ENCODE results near the gene TBXAS1. TPM values are rescaled to one million over a fixed set of nuclear protein-coding genes. Genes with fewer than 3 reads are reported as not detected.
"Not testable (repeated sequence)": the region's sequence is repeated elsewhere in the genome, so short reads cannot be mapped to it uniquely, and the experiment has no call there.

Gene TBXAS1
- total RNA-seq, 1 donor from 2014 or later = 9.9 TPM

DNA sequence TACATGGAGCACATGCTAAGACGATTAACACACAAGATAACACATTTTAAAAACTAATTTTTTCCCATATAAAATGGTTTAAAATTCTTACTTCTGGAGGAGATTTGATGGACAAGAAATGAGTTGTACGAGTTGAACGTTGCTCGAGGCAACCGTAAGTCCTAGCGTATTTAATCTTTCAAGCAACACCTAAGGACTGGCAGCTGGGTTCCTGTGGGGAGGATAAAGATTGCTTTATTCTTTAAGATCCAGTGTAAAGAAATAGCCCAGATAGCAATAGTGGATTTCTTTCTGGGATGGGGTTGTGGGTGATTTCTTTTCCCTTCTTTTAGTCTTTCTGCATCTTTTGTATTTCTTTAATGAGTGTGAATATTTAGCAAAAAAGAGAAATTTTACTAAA lies 9.8 kb downstream of the TBXAS1 start:
- H3K36me3 ChIP-seq (ENCODE audit: control insufficient read depth in 3 of 3, insufficient read depth in 3 of 3, low read length in 3 of 3) = no peaks in the 10 kb centered on the region
- peaks cover 0 to 3% (median 0%) of the 10 kb centered on the region in 3 donors for H3K9me3 ChIP-seq (ENCODE audit: control insufficient read depth in 3 of 3, low read length in 3 of 3)
- H3K27me3 ChIP-seq (ENCODE audit: control insufficient read depth in 3 of 3, insufficient read depth in 3 of 3, low read length in 3 of 3) = no peaks in the 10 kb centered on the region
- H3K27ac ChIP-seq (ENCODE audit: low read depth, low read length) = no peak overlapping the region
- H3K4me3 ChIP-seq (ENCODE audit: low read length in 3 of 3) = no peak overlapping the region
- no peak overlapping the region for H3K9ac ChIP-seq (ENCODE audit: low read depth in 1 of 3, low read length in 3 of 3)
- no peaks in the 10 kb centered on the region for H3K4me1 ChIP-seq (ENCODE audit: control insufficient read depth in 3 of 3, insufficient read depth in 3 of 3, low read length in 3 of 3)

DNA sequence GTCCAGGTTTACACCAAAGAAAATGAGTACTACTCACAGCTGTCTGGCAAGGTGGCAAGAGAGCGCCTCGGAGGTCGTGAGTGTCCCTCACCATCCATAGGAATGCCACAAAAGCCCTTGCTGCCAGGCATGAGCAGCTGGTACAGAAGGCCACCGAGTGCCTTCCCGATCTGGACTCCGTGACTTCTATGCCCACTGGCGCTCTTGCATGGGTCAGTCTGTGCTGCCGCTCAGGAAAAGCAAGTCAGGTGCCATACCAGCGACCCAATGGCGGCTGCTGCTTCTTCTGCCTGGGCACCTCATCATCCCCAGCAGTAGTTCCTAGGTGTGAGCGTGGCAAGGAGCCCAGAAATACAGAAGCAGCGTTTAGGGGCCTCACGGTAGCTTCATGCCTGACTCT lies 11.7 kb downstream of the TBXAS1 start:
- H3K9ac ChIP-seq (ENCODE audit: low read depth in 1 of 3, low read length in 3 of 3) = no peak overlapping the region
- H3K4me3 ChIP-seq (ENCODE audit: low read length in 3 of 3) = no peak overlapping the region
- H3K4me1 ChIP-seq (ENCODE audit: control insufficient read depth in 3 of 3, insufficient read depth in 3 of 3, low read length in 3 of 3) = no peaks in the 10 kb centered on the region
- no peaks in the 10 kb centered on the region for H3K36me3 ChIP-seq (ENCODE audit: control insufficient read depth in 3 of 3, insufficient read depth in 3 of 3, low read length in 3 of 3)
- H3K27ac ChIP-seq (ENCODE audit: low read depth, low read length) = no peak overlapping the region
- peaks cover 0 to 3% (median 0%) of the 10 kb centered on the region in 3 donors for H3K9me3 ChIP-seq (ENCODE audit: control insufficient read depth in 3 of 3, low read length in 3 of 3)
- H3K27me3 ChIP-seq (ENCODE audit: control insufficient read depth in 3 of 3, insufficient read depth in 3 of 3, low read length in 3 of 3) = no peaks in the 10 kb centered on the region

DNA sequence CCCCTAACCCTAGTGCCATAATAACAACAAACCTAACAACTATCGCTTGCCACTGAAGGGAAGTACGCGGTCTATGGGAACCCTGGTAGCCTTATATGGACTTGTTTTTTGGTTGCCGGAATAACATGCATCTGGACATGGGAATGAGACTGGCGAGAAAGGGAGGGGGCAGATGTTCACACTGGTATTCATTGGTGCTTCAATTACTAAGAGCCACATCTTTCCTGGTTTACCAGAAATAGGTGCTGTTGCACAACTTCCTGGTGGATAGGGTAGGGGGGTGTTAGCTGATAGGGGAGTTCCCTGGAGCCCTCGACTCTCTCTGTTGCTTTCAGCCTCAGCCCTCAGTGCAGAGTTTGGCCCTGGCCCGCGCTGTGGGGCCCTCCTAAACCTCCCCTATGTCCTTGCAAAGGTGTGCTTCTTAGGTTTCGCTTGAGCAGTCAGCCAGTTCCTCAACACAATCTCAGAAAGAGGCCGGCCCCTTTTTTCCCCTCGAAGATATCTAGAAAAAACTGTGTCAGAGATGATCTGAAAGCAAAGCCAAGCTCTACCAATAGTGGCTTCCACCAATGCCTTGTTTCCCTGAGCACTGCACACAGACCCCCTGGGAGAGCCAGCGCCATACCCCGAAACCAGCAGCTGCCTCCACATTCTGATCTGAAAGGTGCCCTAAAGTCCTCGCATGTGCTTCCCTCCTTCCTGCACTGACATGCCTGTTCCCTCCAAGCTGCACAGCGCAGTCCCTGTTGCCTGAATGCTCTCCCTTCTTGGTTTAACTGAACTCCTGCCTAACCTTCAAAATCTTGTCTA lies 13.5 kb downstream of the TBXAS1 start:
- H3K4me1 ChIP-seq (ENCODE audit: control insufficient read depth in 3 of 3, insufficient read depth in 3 of 3, low read length in 3 of 3) = no peaks in the 10 kb centered on the region
- no peak overlapping the region for H3K9ac ChIP-seq (ENCODE audit: low read depth in 1 of 3, low read length in 3 of 3)
- H3K9me3 ChIP-seq (ENCODE audit: control insufficient read depth in 3 of 3, low read length in 3 of 3) = no peaks in the 10 kb centered on the region
- peaks cover 0 to 3% (median 0%) of the 10 kb centered on the region in 3 donors for H3K27me3 ChIP-seq (ENCODE audit: control insufficient read depth in 3 of 3, insufficient read depth in 3 of 3, low read length in 3 of 3)
- H3K36me3 ChIP-seq (ENCODE audit: control insufficient read depth in 3 of 3, insufficient read depth in 3 of 3, low read length in 3 of 3) = no peaks in the 10 kb centered on the region
- no peak overlapping the region for H3K27ac ChIP-seq (ENCODE audit: low read depth, low read length)
- H3K4me3 ChIP-seq (ENCODE audit: low read length in 3 of 3) = no peak overlapping the region

DNA sequence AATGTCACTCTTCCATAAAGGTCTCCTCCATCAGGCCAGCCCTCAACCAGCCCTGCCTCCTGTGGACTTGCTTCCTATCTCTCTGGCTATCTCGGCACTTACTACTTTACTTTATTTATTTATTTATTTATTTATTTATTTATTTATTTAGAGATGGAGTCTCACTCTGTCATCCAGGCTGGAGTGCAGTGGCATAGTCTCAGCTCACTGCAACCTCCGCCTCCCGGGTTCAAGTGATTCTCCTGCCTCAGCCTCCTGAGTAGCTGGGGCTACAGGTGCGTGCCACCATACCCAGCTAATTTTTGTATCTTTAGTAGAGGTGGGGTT lies 14.1 kb downstream of the TBXAS1 start:
- not testable (repeated sequence) for H3K4me3 ChIP-seq (ENCODE audit: low read length in 3 of 3); H3K27me3 ChIP-seq (ENCODE audit: control insufficient read depth in 3 of 3, insufficient read depth in 3 of 3, low read length in 3 of 3); H3K4me1 ChIP-seq (ENCODE audit: control insufficient read depth in 3 of 3, insufficient read depth in 3 of 3, low read length in 3 of 3); H3K9me3 ChIP-seq (ENCODE audit: control insufficient read depth in 3 of 3, low read length in 3 of 3); H3K36me3 ChIP-seq (ENCODE audit: control insufficient read depth in 3 of 3, insufficient read depth in 3 of 3, low read length in 3 of 3); H3K27ac ChIP-seq (ENCODE audit: low read depth, low read length); H3K9ac ChIP-seq (ENCODE audit: low read depth in 1 of 3, low read length in 3 of 3)

DNA sequence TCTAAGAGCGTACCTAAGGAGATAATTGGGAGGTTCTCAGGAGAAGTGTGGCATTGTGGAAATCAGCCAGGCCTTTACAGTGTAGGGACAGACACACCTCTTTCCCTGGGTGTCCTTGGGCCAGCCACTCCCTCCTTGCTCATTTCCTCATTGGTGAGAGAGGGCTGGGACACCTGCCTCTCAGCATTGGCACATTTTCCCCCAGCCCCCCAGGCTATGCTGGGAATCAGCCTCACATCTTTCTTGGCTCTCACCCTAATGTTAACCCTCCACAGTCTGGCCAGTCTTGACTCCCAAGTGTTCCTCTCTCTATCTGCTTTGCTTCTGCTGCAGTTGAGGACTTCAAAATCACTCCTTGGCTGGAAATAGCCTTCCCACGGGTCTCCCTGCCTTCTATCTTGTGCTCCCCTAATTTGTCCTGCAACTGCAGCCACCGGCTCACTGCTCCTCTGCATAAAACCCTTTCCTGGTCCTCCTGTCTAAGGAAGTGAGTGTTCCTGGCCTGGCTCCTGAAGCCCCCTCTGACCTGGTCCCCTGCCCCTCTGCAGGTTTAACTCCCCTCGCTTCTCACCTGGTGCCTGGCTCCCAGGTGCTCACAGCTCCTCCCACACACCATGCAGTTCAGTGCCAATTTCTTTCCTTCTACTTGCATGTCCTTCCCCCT lies 15.8 kb downstream of the TBXAS1 start:
- H3K4me1 ChIP-seq (ENCODE audit: control insufficient read depth in 3 of 3, insufficient read depth in 3 of 3, low read length in 3 of 3) = no peaks in the 10 kb centered on the region
- no peak overlapping the region for H3K4me3 ChIP-seq (ENCODE audit: low read length in 3 of 3)
- no peak overlapping the region for H3K9ac ChIP-seq (ENCODE audit: low read depth in 1 of 3, low read length in 3 of 3)
- H3K27ac ChIP-seq (ENCODE audit: low read depth, low read length) = no peak overlapping the region
- H3K9me3 ChIP-seq (ENCODE audit: control insufficient read depth in 3 of 3, low read length in 3 of 3) = no peaks in the 10 kb centered on the region
- H3K36me3 ChIP-seq (ENCODE audit: control insufficient read depth in 3 of 3, insufficient read depth in 3 of 3, low read length in 3 of 3) = no peaks in the 10 kb centered on the region
- H3K27me3 ChIP-seq (ENCODE audit: control insufficient read depth in 3 of 3, insufficient read depth in 3 of 3, low read length in 3 of 3) = peaks cover 0 to 3% (median 0%) of the 10 kb centered on the region in 3 donors

DNA sequence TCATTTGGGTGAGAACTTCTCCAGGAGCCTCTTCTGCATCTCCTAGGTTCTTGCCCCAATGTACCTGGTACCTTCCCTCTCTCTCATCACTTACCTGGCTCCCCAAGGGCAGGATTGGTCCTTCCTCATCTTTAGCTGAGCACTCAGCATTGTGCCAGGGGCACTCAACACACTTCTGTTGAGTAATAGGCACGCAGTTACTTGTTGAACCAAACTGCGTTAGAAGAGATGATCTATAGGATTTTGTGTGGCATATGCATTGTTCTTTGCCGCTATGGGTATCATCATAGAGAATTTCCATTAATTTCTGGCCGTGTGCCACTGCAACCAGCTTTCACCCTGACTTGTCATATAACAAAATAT lies 16.4 kb downstream of the TBXAS1 start:
- Histone ChIP-seq H3K36me3 (ENCODE audit: control insufficient read depth in 3 of 3, insufficient read depth in 3 of 3, low read length in 3 of 3) (no peaks in the 10 kb centered on the region), H3K9ac (ENCODE audit: low read depth in 1 of 3, low read length in 3 of 3) (no peak overlapping the region), H3K4me3 (ENCODE audit: low read length in 3 of 3) (no peak overlapping the region), H3K4me1 (ENCODE audit: control insufficient read depth in 3 of 3, insufficient read depth in 3 of 3, low read length in 3 of 3) (no peaks in the 10 kb centered on the region), H3K27me3 (ENCODE audit: control insufficient read depth in 3 of 3, insufficient read depth in 3 of 3, low read length in 3 of 3) (peaks cover 0 to 3% (median 0%) of the 10 kb centered on the region in 3 donors), H3K9me3 (ENCODE audit: control insufficient read depth in 3 of 3, low read length in 3 of 3) (no peaks in the 10 kb centered on the region), H3K27ac (ENCODE audit: low read depth, low read length) (no peak overlapping the region)

DNA sequence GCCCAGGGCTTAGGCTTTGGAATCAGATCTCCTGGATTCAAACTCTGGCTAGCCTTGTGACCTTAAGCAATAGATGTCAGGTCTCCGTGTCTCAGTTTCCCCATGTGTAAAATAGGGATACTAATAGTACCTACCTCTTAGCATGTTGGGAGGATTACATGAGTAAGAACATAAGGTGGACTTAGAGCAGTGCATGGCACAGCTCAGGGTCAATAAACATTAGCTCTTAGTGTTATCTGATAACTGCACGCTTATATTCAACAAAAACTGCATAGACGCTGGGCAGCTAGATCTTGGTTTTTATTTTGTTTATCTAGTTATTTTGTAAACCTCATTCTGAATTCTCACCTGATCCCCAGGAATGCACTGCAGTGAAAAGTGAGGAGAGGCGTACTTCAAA lies 17.2 kb downstream of the TBXAS1 start:
- H3K27ac ChIP-seq (ENCODE audit: low read depth, low read length) = no peak overlapping the region
- H3K4me1 ChIP-seq (ENCODE audit: control insufficient read depth in 3 of 3, insufficient read depth in 3 of 3, low read length in 3 of 3) = no peaks in the 10 kb centered on the region
- H3K9me3 ChIP-seq (ENCODE audit: control insufficient read depth in 3 of 3, low read length in 3 of 3) = no peaks in the 10 kb centered on the region
- H3K36me3 ChIP-seq (ENCODE audit: control insufficient read depth in 3 of 3, insufficient read depth in 3 of 3, low read length in 3 of 3) = no peaks in the 10 kb centered on the region
- no peak overlapping the region for H3K4me3 ChIP-seq (ENCODE audit: low read length in 3 of 3)
- H3K9ac ChIP-seq (ENCODE audit: low read depth in 1 of 3, low read length in 3 of 3) = no peak overlapping the region
- peaks cover 0 to 3% (median 0%) of the 10 kb centered on the region in 3 donors for H3K27me3 ChIP-seq (ENCODE audit: control insufficient read depth in 3 of 3, insufficient read depth in 3 of 3, low read length in 3 of 3)

DNA sequence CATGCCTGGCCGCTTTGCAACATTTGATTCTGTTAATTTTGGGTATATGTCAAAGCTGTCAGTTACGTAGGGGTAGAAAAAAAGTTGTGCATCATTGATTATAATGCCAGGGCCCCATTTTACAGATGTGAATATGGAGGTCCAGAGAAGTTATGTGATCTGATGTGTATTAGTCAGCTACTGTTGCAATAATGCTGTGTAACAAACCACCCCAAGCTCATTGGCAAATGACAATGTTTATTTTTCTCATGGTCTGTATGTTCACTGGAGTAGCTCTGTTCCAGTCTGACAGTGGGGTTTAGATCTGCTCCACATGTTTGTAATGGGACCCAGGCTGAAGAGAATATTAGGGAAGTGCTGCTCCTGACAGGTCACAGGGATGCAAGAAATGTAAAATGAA lies 19.2 kb downstream of the TBXAS1 start:
- Histone ChIP-seq H3K4me1 (ENCODE audit: control insufficient read depth in 3 of 3, insufficient read depth in 3 of 3, low read length in 3 of 3) (peaks cover 0 to 3% (median under 1%) of the 10 kb centered on the region in 3 donors), H3K9ac (ENCODE audit: low read depth in 1 of 3, low read length in 3 of 3) (no peak overlapping the region), H3K4me3 (ENCODE audit: low read length in 3 of 3) (no peak overlapping the region), H3K9me3 (ENCODE audit: control insufficient read depth in 3 of 3, low read length in 3 of 3) (no peaks in the 10 kb centered on the region), H3K36me3 (ENCODE audit: control insufficient read depth in 3 of 3, insufficient read depth in 3 of 3, low read length in 3 of 3) (no peaks in the 10 kb centered on the region), H3K27me3 (ENCODE audit: control insufficient read depth in 3 of 3, insufficient read depth in 3 of 3, low read length in 3 of 3) (peaks cover 0 to 3% (median 0%) of the 10 kb centered on the region in 3 donors), H3K27ac (ENCODE audit: low read depth, low read length) (no peak overlapping the region)

DNA sequence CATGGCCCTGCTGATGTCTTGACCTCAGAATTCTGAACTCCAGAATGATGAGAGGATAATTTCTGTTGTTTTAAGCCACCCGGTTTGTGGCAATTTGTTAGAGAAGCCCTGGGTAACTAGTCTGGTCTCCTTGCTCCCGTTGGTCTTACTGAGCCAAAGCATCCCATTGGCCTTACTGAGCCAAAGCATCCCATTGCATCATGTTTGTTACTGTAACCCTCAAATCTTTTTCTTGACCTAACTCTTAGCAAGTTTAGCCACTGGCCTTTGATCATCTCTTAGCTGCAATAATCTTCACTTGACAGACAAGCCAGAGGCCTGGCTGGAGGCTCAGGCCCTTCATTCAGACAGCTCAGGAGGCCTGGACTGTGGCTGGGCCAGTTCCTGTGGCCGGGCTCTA lies 21.8 kb downstream of the TBXAS1 start:
- H3K36me3 ChIP-seq (ENCODE audit: control insufficient read depth in 3 of 3, insufficient read depth in 3 of 3, low read length in 3 of 3) = no peaks in the 10 kb centered on the region
- no peak overlapping the region for H3K27ac ChIP-seq (ENCODE audit: low read depth, low read length)
- H3K27me3 ChIP-seq (ENCODE audit: control insufficient read depth in 3 of 3, insufficient read depth in 3 of 3, low read length in 3 of 3) = peaks cover 0 to 3% (median 0%) of the 10 kb centered on the region in 3 donors
- peaks cover 0 to 15% (median 6%) of the 10 kb centered on the region in 3 donors for H3K4me1 ChIP-seq (ENCODE audit: control insufficient read depth in 3 of 3, insufficient read depth in 3 of 3, low read length in 3 of 3)
- no peak overlapping the region for H3K4me3 ChIP-seq (ENCODE audit: low read length in 3 of 3)
- H3K9ac ChIP-seq (ENCODE audit: low read depth in 1 of 3, low read length in 3 of 3) = no peak overlapping the region
- no peaks in the 10 kb centered on the region for H3K9me3 ChIP-seq (ENCODE audit: control insufficient read depth in 3 of 3, low read length in 3 of 3)

DNA sequence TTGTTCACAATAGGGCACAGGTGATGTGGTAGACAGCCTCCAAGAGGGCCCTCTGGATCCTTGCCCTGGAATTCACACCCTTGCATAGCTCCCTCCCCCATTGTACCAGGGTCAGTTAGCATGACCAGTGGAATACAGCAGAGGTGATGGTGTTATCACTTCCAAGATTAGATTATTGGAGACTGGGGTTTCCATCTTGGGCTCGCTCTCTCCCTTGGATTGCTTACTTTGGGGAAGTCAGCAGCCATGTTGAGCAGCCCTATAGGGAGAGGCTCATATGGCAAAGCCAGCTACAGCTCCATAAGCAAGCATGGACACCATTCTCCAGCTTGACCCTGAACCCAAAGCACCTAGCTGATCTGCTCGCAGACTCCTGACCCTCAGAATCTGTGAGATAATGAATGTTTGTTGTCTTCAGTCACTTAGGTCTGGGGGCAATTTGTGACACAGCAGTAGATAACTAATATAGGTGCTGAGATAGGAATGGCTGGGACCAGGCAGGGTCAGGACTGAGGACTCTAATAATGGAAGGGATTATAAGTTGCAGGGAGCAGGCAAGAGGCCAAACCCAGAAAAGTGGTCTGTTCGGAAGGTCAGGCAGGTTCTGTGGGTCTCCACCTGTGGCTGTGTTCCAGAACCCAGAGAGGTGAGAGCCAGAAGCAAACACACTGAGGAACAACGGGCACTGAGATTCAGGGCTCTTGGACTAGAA lies 22.9 kb downstream of the TBXAS1 start:
- peaks cover 0 to 15% (median 6%) of the 10 kb centered on the region in 3 donors for H3K4me1 ChIP-seq (ENCODE audit: control insufficient read depth in 3 of 3, insufficient read depth in 3 of 3, low read length in 3 of 3)
- no peaks in the 10 kb centered on the region for H3K9me3 ChIP-seq (ENCODE audit: control insufficient read depth in 3 of 3, low read length in 3 of 3)
- no peaks in the 10 kb centered on the region for H3K36me3 ChIP-seq (ENCODE audit: control insufficient read depth in 3 of 3, insufficient read depth in 3 of 3, low read length in 3 of 3)
- H3K4me3 ChIP-seq (ENCODE audit: low read length in 3 of 3) = no peak overlapping the region
- H3K27ac ChIP-seq (ENCODE audit: low read depth, low read length) = no peak overlapping the region
- no peak overlapping the region for H3K9ac ChIP-seq (ENCODE audit: low read depth in 1 of 3, low read length in 3 of 3)
- H3K27me3 ChIP-seq (ENCODE audit: control insufficient read depth in 3 of 3, insufficient read depth in 3 of 3, low read length in 3 of 3) = no peaks in the 10 kb centered on the region
